IPS-18c (cell line): Measurements from ENCODE around the gene UNCX.

ENCODE experiments used
- H3K4me3 ChIP-seq: 2 replicates; pipeline ENCODE4 v1.7.0; 2013; ENCODE audit warnings: low read depth, mild to moderate bottlenecking, low read length, moderate library complexity; ENCODE audit not compliant: insufficient read depth
- H3K9me3 ChIP-seq: one replicate; pipeline ENCODE4 v1.6.1; 2013; ENCODE audit warnings: mild to moderate bottlenecking, low read length, moderate library complexity; ENCODE audit not compliant: control insufficient read depth, insufficient read depth

Gene UNCX

GRCh38 chr7:1227814-1228544 is 4.7 kb upstream of the UNCX start:
- H3K9me3 ChIP-seq: peaks cover 2% of the 10 kb centered on the region
- no peak overlapping the region for H3K4me3 ChIP-seq

- H3K4me3 ChIP-seq: no peak overlapping the region
- H3K9me3 ChIP-seq: peaks cover 2% of the 10 kb centered on the region
Measured at GRCh38 chr7:1228545-1229201, 4.0 kb upstream of the UNCX start.

- H3K4me3 ChIP-seq: no peak overlapping the region
- H3K9me3 ChIP-seq: peaks cover 2% of the 10 kb centered on the region
Measured at GRCh38 chr7:1229202-1229947, 3.3 kb upstream of the UNCX start.

- peaks cover 2% of the 10 kb centered on the region for H3K9me3 ChIP-seq
- no peak overlapping the region for H3K4me3 ChIP-seq
Measured at GRCh38 chr7:1229956-1230355, 2.7 kb upstream of the UNCX start.

DNA sequence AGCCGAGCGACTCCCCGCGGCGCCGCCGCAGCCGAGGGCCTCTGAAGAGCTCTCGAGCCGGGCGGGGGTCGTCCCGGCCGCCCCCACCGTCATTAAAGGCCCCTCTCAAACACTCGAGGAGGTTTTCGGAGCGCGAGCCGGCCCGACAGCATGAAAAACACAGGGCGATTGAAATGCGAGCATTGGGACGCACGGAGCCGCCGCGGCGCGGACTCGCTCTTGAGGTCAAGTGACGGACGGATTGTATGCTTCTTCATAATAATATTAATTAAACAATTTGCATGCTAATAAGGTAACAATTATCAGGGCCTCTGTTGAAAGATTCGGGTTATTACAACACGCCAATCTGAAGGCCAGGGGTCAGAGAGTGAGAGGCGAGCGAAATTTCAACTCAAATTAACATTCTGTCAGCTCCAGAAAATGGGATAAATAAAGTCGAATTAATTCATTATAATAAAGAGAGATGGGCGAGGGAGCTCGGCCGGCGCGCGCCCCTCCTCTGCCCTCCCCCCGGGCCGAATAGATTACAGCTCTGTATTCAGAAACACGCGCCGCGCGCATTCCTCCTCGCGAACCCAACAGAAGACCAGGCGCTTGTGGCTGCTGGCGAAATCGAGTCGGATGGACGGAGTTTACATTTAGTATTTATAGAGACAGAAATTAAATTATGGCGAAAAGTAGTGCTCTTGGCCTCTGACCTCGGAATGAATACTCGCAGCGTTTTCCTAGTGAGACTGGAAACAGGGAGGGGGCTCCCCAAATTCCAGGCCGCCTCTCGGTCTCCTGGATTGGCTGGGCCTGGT is 2.1 kb upstream of the UNCX start:
- H3K9me3 ChIP-seq: peaks cover 2% of the 10 kb centered on the region
- peak overlapping the region; percentile 15; the same call in 1 of the 2 replicates for H3K4me3 ChIP-seq

- peaks cover 2% of the 10 kb centered on the region for H3K9me3 ChIP-seq
- H3K4me3 ChIP-seq: peak overlapping the region; percentile 15; the same call in 1 of the 2 replicates
Measured at GRCh38 chr7:1231214-1232102, 1.2 kb upstream of the UNCX start.

DNA sequence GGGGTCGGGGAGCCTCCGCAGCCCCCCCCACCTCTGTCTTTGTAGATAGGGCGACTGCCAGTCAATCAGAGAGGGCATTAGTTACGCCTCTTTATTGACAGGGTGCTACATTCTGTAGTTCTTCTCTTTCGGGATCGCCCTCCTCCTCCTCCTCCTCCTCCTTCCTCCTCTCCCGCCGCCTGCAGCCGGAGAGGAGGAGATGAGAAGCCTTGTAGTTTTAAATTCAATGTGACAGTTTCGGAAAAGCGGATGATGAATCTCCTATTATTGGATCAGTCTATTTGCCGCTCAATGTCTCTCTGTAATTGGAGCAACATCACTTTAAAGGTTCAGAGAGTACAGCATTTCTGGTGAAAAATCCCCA is 587 bp upstream of the UNCX start:
- Histone ChIP-seq H3K9me3 (peaks cover 2% of the 10 kb centered on the region), H3K4me3 (no peak overlapping the region)

DNA sequence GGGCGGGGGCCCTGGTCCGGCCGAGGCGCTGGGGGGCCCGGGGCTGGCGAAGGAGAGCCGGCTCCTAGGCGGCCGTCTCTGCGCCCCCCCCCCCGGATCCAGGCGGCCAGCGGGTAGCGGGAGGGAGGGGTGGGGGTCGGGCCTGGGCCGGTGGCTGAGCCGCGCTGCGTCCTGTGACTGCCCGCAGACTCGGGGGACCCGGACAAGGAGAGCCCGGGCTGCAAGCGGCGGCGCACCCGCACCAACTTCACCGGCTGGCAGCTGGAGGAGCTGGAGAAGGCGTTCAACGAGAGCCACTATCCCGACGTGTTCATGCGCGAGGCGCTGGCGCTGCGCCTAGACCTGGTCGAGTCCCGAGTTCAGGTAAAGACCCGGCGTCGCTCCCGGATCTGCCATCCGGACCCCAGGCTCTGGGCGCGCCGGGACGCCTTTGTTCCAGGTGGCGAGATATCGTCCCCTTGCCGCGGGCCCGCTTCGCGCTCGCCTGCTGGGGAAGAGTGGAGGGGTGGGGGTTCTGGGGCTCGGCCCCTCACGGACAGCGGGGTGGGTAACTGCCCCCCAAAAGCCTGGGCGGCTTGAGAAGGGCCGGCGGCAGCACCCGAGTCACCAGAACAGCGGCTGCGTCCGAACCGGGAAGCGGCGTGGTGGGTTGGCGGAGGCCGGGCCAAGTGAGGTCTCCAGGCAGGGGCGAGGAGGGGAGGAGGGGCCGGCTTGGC is 819 bp downstream of the UNCX start:
- Histone ChIP-seq H3K4me3 (no peak overlapping the region), H3K9me3 (peaks cover 2% of the 10 kb centered on the region)

GRCh38 chr7:1234049-1234880 is 1.6 kb downstream of the UNCX start:
- H3K4me3 ChIP-seq: no peak overlapping the region
- peaks cover 2% of the 10 kb centered on the region for H3K9me3 ChIP-seq

GRCh38 chr7:1234881-1235500 is 2.3 kb downstream of the UNCX start:
- Histone ChIP-seq H3K4me3 (no peak overlapping the region; the same call in 1 of the 2 replicates), H3K9me3 (peaks cover 2% of the 10 kb centered on the region)

- Histone ChIP-seq H3K9me3 (peaks cover 2% of the 10 kb centered on the region), H3K4me3 (no peak overlapping the region; the same call in 1 of the 2 replicates)
Measured at GRCh38 chr7:1235501-1236131, 2.9 kb downstream of the UNCX start.

- Histone ChIP-seq H3K4me3 (no peak overlapping the region), H3K9me3 (peaks cover 2% of the 10 kb centered on the region)
Measured at GRCh38 chr7:1236132-1236661, 3.5 kb downstream of the UNCX start.

- H3K4me3 ChIP-seq: no peak overlapping the region
- peaks cover 2% of the 10 kb centered on the region for H3K9me3 ChIP-seq
Measured at GRCh38 chr7:1236831-1237701, 4.4 kb downstream of the UNCX start.
